ENCODE measurements around the gene SPACA9.

DNA sequence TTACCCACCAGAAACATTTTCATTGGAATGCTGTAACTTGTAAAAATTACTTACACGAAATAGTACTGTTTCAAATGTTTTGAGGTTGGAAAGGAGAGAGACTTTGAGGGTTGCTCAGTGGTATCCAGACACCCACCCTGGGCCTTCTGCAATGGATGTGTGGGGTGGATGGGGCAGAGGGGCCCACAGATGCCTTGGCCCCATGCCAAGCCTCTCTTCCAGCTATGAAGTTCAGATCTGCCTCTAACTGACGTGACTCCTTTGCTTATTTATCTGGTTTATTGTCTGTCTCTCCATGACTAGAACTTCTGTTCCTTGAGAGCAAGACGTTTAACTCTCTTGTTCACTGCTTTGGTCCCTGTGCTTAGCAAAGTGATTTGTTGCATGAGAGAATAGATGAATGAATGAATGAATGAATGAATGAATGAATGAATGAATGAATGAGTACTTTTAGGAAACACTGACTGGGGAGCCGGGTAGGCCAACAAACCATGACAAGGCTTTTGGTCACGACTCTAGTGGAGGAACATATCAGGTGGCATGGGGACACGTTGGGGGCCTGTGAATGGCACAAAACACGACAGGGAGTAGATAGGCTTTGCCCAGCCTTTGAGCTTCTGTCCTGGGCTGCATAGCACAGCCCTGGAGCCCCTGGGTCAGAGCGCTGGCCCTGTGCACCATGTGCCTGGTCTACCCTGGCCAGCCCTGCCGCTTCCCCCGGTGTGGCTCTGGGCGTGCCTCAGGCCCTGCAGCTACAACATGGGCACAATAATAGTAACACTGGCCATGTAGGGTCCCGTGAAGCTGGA, 32.4 kb upstream of the SPACA9 start:
- TF ChIP-seq, protein P1, sequence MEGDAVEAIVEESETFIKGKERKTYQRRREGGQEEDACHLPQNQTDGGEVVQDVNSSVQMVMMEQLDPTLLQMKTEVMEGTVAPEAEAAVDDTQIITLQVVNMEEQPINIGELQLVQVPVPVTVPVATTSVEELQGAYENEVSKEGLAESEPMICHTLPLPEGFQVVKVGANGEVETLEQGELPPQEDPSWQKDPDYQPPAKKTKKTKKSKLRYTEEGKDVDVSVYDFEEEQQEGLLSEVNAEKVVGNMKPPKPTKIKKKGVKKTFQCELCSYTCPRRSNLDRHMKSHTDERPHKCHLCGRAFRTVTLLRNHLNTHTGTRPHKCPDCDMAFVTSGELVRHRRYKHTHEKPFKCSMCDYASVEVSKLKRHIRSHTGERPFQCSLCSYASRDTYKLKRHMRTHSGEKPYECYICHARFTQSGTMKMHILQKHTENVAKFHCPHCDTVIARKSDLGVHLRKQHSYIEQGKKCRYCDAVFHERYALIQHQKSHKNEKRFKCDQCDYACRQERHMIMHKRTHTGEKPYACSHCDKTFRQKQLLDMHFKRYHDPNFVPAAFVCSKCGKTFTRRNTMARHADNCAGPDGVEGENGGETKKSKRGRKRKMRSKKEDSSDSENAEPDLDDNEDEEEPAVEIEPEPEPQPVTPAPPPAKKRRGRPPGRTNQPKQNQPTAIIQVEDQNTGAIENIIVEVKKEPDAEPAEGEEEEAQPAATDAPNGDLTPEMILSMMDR (IDR thresholded peaks at IDR 0.05), result no peak
- no peak for TF ChIP-seq POLR2A (IDR thresholded peaks at IDR 0.05)
